Measurements from ENCODE around the gene PROC.
A peak's percentile ranks its signal among the peaks of the same experiment; 100 is the strongest.

PROC gene

DNA sequence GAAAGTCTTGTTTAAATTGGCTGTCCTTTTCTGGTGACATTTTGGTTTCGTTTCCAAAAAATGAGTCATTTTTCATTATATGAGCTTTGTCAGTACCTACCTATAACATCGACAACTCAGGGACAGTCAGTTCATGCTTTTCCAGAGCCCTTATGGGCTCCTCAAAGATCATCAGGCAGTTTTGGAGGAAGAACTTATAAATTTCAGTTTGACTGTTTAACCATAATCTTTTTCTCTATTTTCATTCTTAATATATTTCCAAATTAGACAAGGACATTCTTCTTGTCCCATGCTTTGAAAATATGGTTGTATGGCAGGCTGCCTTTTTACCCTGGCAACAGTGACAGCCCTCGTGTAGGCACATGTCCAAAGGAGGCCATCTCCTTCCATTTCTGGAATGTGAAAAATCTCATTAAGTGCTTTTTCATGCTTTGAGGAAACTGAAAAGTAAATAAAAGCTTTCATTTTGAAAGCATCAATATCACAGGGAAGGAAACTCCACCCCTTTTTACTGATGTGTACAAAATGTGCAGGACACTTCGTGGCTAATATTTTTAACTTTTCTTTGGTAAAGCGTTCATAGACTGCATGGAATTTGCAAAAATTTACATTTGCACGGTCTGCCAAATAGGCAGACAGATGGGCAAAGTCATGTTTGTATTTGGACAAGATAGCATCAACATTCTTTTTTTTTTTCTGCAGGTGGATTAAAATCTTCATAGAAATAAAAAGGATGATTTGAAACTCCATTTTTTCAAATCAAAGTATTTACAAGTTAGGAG, 7.2 kb upstream of the PROC start:
- no peak for TF ChIP-seq JUND (IDR thresholded peaks at IDR 0.05; ENCODE audit: low read depth)
- peak in 1 of 2 experiments; percentile 73 for DNase-seq (ENCODE audit: low read depth in 1 of 2, low spot score in 1 of 2)
- in situ Hi-C loops (cut with HindIII; ENCODE audit: low pct_unique_long_range_greater_than_20kb, low sequenced_read_pairs), result no loop called here

DNA sequence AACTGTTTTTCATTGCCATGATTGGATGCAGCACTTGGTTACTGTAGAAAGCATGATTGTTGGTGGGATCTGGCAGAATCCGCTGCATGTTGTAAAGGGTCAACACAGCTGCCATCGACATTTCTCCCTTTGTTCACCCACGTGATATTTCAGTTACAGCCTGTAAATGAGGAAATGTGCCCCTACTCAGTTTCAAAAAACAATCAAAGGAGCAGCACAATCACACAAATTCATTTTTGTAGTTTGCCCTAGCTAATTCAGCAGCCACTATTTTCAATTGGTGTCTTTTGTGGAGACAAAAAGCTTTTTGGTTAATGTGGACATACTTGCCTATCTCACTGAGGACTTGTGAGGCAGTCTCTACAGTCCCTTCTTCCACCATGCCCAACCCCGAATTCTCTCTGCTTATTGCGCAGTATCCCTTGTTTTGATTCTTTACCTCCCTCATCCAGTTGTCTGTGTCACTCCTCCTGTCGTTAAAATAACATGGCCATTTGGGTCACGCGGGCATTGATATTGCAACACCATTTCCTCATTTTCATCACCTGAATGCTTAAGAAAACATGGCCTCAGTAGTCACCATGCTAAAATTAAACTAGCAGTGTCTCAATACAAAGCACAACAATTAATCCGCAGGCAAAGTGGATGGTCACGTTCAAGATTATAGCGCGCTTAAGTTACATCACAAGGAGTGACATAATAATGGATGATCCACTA, 6.4 kb upstream of the PROC start:
- DNase-seq (ENCODE audit: low read depth in 1 of 2, low spot score in 1 of 2), result no peak
- in situ Hi-C loops (cut with HindIII; ENCODE audit: low pct_unique_long_range_greater_than_20kb, low sequenced_read_pairs), result no loop called here
- no peak for TF ChIP-seq JUND (IDR thresholded peaks at IDR 0.05; ENCODE audit: low read depth)

DNA sequence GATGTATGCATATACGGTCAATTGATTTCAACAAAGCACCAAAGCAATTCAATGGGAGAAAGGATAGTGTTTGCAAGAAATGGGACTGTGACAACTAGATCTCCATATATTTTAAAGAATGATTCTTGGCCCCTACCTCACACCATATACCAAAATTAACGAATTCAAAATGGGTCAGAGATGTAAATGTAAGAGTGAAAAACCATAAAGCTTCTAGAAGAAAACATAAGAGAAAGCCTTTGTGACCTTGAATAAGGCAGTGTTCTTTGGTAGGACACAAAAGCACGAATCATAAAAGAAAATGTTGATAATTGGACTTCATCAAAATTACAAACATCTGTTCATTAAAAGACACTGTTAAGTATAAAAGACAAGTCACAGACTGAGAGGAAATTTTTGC, 5.0 kb upstream of the PROC start:
- in situ Hi-C loops (cut with HindIII; ENCODE audit: low pct_unique_long_range_greater_than_20kb, low sequenced_read_pairs), result no loop called here
- TF ChIP-seq JUND (IDR thresholded peaks at IDR 0.05; ENCODE audit: low read depth), result no peak
- no peak for DNase-seq (ENCODE audit: low read depth in 1 of 2, low spot score in 1 of 2)

DNA sequence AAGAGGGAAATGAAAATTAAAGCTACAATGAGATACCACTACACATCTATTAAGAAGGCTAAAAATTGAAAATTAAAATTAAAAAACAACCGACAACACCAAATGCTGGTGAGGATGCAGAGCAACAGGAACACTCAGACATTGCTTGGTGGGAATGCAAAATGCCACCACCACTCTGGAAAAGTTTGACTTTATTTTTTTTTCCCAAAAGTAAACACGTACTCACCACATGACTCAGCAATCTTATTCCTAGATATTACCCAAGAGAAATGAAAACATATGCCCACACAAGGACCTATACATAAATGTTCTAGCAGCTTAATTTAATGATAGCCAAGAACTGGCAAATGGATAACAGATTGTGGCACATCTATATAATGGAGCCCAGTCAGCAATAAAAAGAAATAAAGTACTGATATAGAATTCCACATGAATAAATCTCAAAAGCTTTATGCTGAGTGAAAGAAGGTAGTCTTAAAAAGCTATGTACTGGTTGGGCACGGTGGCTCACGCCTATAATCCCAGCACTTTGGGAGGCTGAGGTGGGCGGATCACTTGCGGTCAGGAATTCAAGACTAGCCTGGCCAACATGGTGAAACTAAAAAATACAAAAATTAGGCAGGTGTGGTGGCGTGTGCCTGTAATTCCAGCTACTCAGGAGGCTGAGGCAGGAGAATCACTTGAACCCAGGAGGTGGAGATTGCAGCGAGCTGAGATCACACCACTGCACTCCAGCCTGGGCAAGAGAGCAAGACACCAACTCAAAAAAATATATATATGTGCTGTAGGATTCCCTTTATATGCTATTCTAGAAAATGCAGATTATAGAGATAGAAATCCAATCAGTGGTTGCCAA, 4.2 kb upstream of the PROC start:
- in situ Hi-C loops (cut with HindIII; ENCODE audit: low pct_unique_long_range_greater_than_20kb, low sequenced_read_pairs), result no loop called here
- DNase-seq (ENCODE audit: low read depth in 1 of 2, low spot score in 1 of 2), result no peak
- no peak for TF ChIP-seq JUND (IDR thresholded peaks at IDR 0.05; ENCODE audit: low read depth)

DNA sequence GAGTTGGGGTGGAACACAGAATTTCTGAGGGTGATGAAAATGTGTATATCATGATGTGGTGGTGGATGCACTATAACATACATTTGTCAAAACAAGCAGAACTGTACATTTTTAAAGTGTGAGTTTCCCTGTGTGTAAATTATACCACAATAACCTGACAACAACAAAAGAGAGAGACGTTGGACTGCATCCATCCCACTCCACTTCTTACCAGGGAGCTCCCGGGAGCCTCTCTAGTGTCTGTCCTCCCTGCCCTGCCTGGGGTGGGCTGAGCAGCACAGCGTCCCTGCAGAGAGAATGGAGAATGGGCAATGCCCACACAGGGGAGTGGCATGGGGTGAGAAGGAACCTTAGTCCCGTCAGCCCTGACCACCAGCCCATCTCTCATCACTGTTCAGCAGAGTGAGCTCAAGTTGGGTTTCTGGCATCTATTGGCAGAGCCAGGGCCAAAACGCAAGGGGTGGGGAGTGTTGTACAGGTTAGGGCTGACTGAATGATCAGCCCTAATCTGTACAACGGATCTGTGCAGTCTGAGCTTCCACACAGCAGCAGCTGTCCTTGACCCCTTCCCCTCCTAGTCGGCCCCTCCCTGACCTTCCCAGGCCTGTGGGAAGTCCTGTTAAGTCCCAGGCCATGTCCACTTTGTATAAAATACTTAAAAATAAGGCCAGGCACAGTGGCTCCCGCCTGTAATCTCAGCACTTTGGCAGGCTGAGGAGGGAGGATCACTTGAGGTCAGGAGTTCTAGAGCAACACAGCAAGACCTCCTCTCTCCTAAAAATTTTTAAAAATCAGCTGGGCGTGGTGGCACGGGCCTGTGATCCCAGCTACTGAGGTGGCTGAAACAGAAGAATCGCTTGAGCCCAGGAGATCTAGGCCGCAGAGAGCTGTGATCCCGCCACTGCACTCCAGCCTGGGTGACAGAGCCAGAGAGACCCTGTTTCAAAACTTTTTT, 3.3 kb upstream of the PROC start:
- in situ Hi-C loops (cut with HindIII; ENCODE audit: low pct_unique_long_range_greater_than_20kb, low sequenced_read_pairs), result no loop called here
- TF ChIP-seq JUND (IDR thresholded peaks at IDR 0.05; ENCODE audit: low read depth), result no peak
- DNase-seq (ENCODE audit: low read depth in 1 of 2, low spot score in 1 of 2), result no peak

DNA sequence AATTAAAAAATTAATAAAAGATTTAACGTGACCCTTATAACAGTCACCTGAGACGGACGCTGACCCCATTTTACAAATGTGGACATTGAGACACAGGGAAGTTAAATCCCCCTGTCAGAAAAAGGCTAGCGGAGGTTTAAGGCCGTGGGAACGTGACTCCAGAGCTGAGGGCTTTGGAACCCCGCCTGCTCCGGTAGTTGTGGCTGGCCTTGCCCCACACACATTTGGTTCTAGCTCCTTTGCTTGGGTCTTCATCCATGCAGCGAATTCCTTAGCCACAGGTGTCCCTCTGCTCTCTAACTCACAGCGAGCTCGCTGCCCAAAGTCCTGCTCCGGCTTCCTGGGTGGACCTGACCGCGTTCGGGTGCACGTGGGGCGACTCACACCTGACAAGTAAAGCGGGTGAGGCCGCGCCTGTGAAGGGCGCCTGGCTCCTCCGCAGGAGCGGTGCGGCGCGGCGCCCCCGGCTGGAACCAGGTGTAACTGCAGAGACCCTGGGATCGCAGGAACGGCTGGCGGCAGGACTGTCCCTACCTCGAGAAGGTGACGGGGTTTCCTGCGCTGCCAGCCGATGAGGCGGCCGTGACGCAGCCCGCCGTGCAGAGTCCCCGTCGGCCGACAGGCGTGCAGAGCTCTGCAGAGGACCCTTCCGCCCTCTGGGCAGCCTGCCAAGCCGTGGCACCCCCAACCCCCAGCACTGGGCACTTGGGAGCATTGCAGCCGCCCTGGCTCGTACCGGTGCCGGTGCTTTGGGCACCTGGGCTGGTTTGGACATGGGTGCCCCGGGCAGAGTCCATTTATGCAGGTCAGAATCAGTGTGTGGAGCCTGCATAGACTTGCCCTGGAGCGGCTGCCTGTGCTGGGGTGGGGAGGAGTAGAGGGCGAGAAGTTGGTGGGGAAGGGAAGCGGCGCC, 2.4 kb upstream of the PROC start:
- in situ Hi-C loops (cut with HindIII; ENCODE audit: low pct_unique_long_range_greater_than_20kb, low sequenced_read_pairs), result no loop called here
- peak; percentile 44 to 70 for DNase-seq (ENCODE audit: low read depth in 1 of 2, low spot score in 1 of 2)
- no peak for TF ChIP-seq JUND (IDR thresholded peaks at IDR 0.05; ENCODE audit: low read depth)

DNA sequence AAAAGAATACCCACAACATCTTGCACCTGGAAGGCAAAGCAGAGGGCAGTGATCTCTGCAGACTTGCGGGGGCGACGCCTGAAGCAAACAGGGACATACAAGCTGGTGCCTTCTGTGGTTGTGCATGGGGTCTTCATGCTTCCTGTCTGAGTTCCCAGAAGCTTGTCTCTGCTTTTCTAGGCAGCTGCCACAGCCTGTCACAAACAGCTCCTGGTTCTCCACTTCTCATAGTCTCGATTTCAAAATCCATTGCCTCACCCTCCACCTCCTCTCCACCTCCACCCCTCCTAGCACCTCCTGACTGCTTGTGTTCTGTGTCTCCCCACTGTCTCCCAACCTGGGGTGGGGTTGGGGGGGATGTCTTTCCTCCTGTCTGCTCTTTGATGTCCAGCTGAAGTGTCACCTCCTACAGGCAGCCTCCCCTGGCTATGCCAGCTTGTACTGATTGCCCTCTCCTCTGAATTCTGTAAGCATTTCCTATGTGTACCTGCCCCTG, 1.7 kb upstream of the PROC start:
- in situ Hi-C loops (cut with HindIII; ENCODE audit: low pct_unique_long_range_greater_than_20kb, low sequenced_read_pairs), result no loop called here
- no peak for TF ChIP-seq JUND (IDR thresholded peaks at IDR 0.05; ENCODE audit: low read depth)
- DNase-seq (ENCODE audit: low read depth in 1 of 2, low spot score in 1 of 2), result no peak

DNA sequence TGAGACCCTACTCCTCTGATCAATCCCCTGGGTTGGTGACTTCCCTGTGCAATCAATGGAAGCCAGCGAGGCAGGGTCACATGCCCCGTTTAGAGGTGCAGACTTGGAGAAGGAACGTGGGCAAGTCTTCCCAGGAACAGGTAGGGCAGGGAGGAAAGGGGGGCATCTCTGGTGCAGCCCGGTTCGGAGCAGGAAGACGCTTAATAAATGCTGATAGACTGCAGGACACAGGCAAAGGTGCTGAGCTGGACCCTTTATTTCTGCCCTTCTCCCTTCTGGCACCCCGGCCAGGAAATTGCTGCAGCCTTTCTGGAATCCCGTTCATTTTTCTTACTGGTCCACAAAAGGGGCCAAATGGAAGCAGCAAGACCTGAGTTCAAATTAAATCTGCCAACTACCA, 821 bp upstream of the PROC start:
- TF ChIP-seq JUND (IDR thresholded peaks at IDR 0.05; ENCODE audit: low read depth), result no peak
- in situ Hi-C loops (cut with HindIII; ENCODE audit: low pct_unique_long_range_greater_than_20kb, low sequenced_read_pairs), result no loop called here
- DNase-seq (ENCODE audit: low read depth in 1 of 2, low spot score in 1 of 2), result no peak

DNA sequence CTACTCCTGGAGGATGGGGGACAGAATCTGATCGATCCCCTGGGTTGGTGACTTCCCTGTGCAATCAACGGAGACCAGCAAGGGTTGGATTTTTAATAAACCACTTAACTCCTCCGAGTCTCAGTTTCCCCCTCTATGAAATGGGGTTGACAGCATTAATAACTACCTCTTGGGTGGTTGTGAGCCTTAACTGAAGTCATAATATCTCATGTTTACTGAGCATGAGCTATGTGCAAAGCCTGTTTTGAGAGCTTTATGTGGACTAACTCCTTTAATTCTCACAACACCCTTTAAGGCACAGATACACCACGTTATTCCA, 844 bp downstream of the PROC start:
- no peak for TF ChIP-seq JUND (IDR thresholded peaks at IDR 0.05; ENCODE audit: low read depth)
- in situ Hi-C loops (cut with HindIII; ENCODE audit: low pct_unique_long_range_greater_than_20kb, low sequenced_read_pairs), result no loop called here
- DNase-seq (ENCODE audit: low read depth in 1 of 2, low spot score in 1 of 2), result no peak

DNA sequence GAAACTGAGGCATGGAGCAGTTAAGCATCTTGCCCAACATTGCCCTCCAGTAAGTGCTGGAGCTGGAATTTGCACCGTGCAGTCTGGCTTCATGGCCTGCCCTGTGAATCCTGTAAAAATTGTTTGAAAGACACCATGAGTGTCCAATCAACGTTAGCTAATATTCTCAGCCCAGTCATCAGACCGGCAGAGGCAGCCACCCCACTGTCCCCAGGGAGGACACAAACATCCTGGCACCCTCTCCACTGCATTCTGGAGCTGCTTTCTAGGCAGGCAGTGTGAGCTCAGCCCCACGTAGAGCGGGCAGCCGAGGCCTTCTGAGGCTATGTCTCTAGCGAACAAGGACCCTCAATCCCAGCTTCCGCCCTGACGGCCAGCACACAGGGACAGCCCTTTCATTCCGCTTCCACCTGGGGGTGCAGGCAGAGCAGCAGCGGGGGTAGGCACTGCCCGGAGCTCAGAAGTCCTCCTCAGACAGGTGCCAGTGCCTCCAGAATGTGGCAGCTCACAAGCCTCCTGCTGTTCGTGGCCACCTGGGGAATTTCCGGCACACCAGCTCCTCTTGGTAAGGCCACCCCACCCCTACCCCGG, 1.3 kb downstream of the PROC start:
- in situ Hi-C loops (cut with HindIII; ENCODE audit: low pct_unique_long_range_greater_than_20kb, low sequenced_read_pairs), result no loop called here
- peak in 1 of 2 experiments; percentile 40 for DNase-seq (ENCODE audit: low read depth in 1 of 2, low spot score in 1 of 2)
- TF ChIP-seq JUND (IDR thresholded peaks at IDR 0.05; ENCODE audit: low read depth), result no peak

Measured in T47D (cell line).